HG02571 (cell line): ENCODE results near the gene TPRG1L.

Experiments used
- ATAC-seq: cut with Tn5 transposase; IDR thresholded peaks from one replicate; pipeline ENCODE4 v1.9.1; 2021; ENCODE audit warnings: mild to moderate bottlenecking, moderate library complexity; ENCODE audit not compliant: unreplicated experiment

The TPRG1L gene

DNA sequence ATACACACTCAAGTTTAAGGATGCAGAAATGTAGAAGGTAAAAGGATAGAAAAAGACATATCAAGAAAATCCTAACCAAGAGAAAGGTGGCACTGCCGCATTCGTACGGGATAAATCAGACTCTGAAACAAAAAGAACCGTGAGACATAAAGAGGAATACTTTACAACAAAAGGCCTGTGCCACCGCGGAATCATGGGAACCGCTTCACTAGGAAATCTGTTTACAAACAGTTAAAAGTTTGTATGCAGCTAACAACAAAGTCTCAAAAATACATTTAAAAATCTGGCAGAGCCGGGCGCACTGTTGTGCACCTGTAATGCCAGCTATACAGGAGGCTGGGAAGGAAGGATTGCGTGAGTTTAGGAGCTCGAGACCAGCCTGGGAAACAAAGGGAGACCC, 17.0 kb downstream of the TPRG1L start:
- no peak for ATAC-seq

GRCh38 chr1:3642919-3643675, 18.3 kb downstream of the TPRG1L start:
- ATAC-seq: no peak

DNA sequence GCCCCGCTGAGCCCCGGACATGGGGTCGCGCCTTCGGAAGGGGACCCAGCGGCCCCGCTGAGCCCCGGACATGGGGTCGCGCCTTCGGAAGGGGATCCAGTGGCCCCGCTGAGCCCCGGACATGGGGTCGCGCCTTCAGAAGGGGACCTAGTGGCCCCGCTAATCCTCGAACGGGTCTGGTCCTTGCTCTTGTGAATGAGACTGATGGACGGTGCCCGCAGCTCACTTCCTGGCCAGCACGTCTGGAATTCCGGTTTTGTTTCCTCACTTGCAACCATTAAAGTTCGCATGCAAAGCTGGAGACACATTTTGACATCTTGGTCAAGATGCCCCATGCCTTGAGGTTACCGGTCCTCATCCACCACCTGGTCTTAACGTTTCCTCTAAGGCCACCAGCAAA, 19.5 kb downstream of the TPRG1L start:
- no peak for ATAC-seq

DNA sequence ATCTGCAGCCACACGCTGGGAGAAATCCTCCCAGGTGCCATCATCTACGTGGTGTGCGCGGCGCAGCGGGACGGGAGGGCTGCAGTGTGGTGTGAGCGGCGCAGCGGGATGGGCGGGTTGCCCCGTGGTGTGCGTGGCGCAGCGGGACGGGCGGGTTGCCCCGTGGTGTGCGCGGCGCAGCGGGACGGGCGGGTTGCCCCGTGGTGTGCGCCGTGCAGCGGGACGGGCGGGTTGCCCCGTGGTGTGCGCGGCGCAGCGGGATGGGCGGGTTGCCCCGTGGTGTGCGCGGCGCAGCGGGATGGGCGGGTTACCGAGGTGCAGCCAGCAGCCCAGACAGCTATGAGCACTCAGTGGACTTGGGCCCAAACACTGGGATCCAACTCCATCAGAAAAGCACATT, 20.4 kb downstream of the TPRG1L start:
- ATAC-seq: no peak

- ATAC-seq: no peak
Observed at GRCh38 chr1:3645666-3646355, 21.0 kb downstream of the TPRG1L start.

DNA sequence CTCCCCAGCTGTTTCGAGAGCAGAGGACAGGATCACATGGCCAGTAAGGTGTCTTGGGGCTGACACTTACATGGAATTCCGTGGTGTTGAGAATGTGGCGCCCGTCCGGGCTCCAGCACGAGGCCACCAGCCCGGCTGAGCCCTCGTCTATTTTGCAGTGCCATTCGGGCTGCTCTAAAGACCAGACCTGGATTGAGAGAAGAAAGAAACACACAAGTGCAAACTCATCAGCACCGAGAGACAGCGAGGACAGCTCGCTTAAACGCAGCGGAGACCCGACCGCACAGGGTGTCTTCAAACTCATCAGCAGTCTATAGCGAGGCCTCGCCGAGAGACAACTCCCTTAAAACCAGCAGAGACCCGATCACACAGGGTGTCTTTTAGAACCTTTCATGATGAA, 21.8 kb downstream of the TPRG1L start:
- ATAC-seq: no peak

- ATAC-seq: peak; percentile 58
Observed at GRCh38 chr1:3649342-3650247, 24.8 kb downstream of the TPRG1L start, which contains the start of gene WRAP73. Gene WRAP73 (minus strand): TSS chr1:3650103. CDS start chr1:3649999, 104 bp downstream.

DNA sequence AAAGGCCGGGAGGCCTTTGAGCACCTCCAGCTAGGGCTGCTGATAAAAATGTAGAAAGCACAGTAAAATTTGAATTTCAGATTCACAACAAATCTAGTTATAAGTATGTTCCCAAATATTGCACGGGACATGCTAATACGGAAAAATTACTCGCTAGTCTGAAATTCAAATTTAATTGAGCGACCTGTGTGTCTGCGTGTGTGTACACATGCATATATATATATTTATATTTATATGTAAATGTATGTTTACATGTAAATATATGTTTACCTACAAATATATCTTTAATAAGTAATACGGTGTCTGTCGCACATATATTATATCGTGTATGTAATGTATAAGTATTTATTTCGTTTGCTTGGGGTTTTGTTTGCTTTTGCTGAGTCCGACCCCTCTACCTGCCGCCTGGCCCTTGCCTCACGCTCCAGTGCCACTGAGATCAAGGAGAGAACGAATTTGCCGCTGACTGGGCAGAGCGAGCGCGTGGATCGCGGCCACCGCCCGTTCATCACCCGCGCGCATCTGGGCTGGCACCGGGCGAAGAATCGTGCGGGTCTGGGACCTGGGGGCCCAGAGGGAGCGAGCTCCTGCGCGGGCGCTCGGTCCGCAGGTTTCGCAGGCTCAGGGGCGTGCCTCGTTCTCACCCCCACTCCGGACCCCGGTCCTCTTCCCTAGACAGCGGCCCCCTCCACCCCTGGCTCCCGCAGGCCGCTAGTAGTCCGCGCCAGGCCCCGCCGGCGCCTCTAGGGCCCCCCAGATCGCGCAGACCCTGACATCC, 25.6 kb downstream of the TPRG1L start:
- ATAC-seq: no peak

GRCh38 chr1:3651026-3651929, 26.5 kb downstream of the TPRG1L start:
- no peak for ATAC-seq

- peak; percentile 34 for ATAC-seq
Observed at GRCh38 chr1:3651930-3652547, 27.2 kb downstream of the TPRG1L start, which contains the start of gene TP73. Gene TP73 (plus strand): TSS chr1:3652516. CDS start chr1:3682366, 29,850 bp downstream.

- ATAC-seq: peak; percentile 3
Observed at GRCh38 chr1:3652548-3653285, 27.9 kb downstream of the TPRG1L start.

GRCh38 chr1:3653286-3653618, 28.4 kb downstream of the TPRG1L start:
- ATAC-seq: no peak

DNA sequence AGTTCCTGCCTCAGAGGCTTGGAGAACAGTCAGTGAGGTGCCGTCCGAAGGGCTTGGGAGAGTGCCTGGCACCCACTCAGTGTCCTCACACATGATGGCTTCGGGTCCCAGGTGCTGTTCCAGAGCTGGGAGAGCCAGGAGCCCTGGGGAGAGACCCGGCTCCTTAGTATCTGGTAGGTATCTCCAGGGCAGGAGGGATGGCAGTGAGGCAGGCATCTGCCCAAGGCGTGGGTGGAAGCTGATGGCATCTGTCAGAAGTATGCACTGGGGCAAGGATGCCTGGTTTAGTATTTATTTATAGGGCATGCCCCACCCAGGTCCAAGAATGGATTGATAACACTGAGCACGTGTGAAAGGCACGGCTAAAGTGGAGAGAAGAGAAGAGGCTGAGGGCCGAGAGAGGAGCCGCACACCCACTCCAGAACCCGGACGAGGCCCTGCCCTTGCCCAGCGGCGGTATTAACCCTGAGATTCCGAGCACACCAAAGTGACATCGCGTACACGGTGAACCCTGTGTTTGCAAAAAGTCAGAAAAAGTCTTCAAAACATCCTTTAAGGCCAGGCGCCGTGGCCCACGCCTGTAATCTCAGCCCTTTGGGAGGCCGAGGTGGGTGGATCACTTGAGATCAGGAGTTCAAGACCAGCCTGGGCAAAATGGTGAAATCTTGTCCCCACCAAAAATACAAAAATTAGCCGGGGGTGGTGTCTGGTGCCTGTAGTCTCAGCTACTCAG, 29.9 kb downstream of the TPRG1L start:
- ATAC-seq: no peak

DNA sequence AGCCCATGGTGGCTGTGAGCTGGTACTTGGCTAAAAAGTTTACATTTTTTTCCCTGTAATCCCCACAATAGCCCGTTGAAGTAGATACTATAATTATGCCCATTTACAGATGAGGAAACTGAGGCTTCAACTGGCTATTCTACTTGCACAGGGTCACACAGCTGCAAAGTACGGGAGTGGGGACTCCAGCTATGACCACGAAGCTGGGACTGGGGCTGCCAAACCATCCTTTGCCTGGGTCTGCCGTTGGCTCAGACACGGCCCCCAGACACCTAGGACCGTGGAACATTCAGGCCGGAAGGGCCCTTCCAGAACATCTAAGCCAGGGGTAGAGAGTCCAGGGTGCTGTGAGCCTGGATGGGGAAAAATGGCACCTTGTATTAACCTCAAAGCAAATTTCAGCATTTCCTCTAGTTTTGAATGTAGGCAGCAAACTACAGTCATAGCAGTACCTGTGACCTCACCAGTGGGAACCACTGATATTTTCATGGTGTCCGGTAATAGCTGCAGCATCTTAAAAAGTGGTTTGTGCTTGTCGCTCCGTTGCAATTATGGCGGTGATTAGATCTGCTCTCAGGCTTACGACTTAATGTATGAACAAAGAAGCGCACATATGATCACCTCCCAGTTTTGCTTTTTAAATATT, 31.8 kb downstream of the TPRG1L start:
- peak; percentile 43 for ATAC-seq

DNA sequence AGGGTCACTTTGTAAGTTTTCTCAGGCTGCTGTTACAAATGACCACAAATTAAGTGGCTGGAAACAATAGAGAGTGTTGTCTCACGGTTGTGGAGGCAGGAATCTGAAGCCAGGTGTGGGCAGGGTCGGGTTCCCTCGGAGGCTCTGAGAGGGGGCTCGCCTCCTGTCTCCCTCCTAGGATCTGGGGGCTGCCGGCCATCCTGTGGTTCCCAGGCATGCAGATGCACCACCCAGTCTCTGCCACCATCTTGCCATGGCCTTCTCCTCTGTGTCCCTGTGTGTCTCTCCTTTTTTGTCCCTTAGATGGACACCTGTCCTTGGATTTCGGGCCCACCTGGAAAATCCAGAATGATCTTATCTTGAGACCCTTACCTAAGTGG, 32.3 kb downstream of the TPRG1L start:
- ATAC-seq: no peak

GRCh38 chr1:3657578-3658230, 32.9 kb downstream of the TPRG1L start:
- no peak for ATAC-seq

- no peak for ATAC-seq
Observed at GRCh38 chr1:3658231-3658615, 33.4 kb downstream of the TPRG1L start.
